GM18502 (cell line): ENCODE measurements around the gene ANKRD33B.
A peak's percentile ranks its signal among the peaks of the same experiment; 100 is the strongest.
"Not testable (repeated sequence)": the region's sequence is repeated elsewhere in the genome, so short reads cannot be mapped to it uniquely, and the experiment has no call there.

Source experiments
- ATAC-seq: cut with Tn5 transposase; IDR thresholded peaks from one replicate; pipeline ENCODE4 v1.9.1; 2021; ENCODE audit warnings: mild to moderate bottlenecking; ENCODE audit not compliant: unreplicated experiment, poor library complexity

Gene ANKRD33B

GRCh38 chr5:10632110-10632761 is 68.4 kb downstream of the ANKRD33B start:
- peak; percentile 50 for ATAC-seq

GRCh38 chr5:10633271-10634049 is 69.6 kb downstream of the ANKRD33B start:
- ATAC-seq, result no peak

DNA sequence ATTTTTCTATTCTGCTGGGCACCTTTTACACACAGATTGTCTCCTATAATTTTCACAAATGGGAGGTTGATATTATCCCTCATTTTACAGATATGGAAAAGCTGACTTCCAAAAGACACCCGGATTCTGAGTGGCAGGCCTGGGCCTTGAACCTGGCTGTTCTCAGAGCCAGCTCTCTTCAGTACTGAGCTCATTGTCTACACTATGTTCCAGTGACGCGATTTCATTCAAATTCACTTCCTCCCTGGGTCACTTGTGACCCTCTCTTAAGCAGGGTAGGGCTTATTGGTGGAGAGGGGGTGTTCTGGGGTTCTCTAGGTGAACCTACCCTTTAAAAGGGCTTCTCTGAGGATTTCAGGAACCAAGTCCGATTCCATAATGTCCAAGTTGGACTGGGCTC is 70.2 kb downstream of the ANKRD33B start:
- ATAC-seq, result no peak

DNA sequence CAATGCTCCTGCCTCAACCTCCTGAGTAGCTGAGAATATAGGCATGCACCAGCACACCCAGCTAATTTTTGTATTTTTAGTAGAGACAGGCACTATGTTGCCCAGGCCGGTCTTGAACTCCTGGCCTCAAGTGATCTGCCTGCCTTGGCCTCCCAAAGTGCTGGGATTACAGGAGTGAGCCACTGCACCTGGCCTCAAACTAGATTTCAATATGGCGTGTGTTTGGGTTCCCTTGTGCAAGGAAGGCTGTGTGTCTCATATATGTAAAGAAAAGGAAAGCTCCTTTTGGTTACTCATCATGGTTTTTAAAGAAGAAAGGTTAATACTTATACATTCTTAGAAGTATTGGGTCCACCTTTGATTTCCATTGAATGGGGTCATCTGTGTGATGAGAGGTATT is 70.7 kb downstream of the ANKRD33B start:
- no peak for ATAC-seq

GRCh38 chr5:10635257-10635866 is 71.5 kb downstream of the ANKRD33B start:
- ATAC-seq, result peak; percentile 66

GRCh38 chr5:10635867-10636350 is 72.0 kb downstream of the ANKRD33B start:
- ATAC-seq, result peak; percentile 10

DNA sequence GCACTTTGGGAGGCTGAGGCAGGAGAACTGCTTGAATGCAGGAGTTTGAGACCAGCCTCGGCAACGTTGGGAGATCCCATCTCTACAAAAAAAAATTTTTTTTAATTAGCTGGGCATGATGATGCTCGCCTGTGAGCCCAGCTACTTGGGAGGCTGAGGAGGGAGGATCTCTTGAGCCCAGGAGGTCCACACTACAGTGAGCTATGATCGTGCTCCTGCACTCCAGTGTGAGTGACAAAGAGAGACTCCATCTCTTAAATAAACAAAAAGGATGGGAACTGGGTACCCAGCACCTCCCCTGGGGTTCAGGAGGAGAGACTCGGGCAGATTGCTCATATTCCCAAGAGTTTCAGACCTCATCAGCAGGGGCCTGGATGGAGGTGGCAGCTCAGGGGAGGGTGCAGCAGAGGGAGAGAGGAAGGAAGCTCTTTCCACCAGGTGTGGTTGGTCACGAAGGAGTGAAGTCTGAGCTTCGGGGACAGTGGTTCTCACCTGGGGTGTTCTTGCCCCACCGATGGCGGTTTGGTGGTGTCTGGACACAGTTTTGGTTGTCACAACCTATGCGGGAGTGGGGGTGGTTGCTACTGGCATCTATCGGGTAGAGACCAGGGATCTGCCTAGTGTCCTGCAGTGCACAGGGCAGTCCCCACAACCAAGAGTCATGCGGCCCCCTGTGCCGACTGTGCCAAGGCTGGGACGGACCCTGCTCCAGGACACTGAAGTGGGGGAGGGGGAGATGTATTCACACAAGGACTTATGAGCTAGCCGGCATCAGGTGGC is 72.7 kb downstream of the ANKRD33B start:
- ATAC-seq, result no peak

- no peak for ATAC-seq
These were observed 74.1 kb downstream of the ANKRD33B start for GRCh38 chr5:10637944-10638343.

GRCh38 chr5:10638723-10639122 is 74.9 kb downstream of the ANKRD33B start:
- ATAC-seq, result not testable (repeated sequence)

- no peak for ATAC-seq
These were observed 76.0 kb downstream of the ANKRD33B start for GRCh38 chr5:10639846-10640368.

- no peak for ATAC-seq
These were observed 78.5 kb downstream of the ANKRD33B start for GRCh38 chr5:10642367-10642766.

DNA sequence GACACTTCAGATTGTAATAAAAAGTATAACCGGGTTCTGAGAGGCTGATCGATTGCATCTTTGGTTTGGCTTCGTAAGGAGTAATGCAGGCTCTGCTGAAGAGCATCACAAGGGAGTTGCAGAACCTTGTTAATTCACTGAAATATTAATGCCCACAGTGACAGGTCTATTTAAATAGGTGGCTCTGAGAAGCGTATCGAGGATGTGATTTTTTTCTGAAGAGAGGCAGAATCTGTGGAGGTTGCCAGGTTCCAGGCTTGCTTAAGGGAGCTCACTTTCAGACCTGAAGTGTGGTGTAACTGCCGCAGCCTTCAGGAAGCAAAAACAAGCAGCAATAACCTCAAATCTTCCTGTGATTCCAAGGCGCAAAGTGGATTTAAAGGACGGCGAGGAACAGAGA is 80.3 kb downstream of the ANKRD33B start:
- no peak for ATAC-seq

GRCh38 chr5:10645146-10645545 is 81.3 kb downstream of the ANKRD33B start:
- ATAC-seq, result peak; percentile 57

DNA sequence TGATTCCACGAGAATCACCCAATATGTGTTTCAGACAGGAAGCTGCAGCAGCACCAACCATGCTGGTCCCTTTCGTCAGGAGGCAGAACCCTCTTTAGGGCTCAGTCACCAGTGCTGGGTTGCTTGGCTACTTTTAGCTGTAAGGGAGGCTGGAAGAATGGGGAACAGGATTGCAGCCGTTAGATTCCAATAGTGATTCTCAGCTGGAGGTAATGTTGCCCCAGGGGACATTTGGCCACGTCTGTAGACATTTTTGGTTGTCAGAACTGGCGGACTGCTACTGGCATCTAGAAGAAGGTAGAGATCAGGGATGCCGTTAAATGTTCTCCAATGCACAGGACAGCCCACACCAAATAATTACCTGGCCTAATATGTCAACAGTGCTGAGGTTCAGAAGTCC is 81.8 kb downstream of the ANKRD33B start:
- peak; percentile 16 for ATAC-seq

GRCh38 chr5:10647640-10648039 is 83.8 kb downstream of the ANKRD33B start:
- ATAC-seq, result no peak

DNA sequence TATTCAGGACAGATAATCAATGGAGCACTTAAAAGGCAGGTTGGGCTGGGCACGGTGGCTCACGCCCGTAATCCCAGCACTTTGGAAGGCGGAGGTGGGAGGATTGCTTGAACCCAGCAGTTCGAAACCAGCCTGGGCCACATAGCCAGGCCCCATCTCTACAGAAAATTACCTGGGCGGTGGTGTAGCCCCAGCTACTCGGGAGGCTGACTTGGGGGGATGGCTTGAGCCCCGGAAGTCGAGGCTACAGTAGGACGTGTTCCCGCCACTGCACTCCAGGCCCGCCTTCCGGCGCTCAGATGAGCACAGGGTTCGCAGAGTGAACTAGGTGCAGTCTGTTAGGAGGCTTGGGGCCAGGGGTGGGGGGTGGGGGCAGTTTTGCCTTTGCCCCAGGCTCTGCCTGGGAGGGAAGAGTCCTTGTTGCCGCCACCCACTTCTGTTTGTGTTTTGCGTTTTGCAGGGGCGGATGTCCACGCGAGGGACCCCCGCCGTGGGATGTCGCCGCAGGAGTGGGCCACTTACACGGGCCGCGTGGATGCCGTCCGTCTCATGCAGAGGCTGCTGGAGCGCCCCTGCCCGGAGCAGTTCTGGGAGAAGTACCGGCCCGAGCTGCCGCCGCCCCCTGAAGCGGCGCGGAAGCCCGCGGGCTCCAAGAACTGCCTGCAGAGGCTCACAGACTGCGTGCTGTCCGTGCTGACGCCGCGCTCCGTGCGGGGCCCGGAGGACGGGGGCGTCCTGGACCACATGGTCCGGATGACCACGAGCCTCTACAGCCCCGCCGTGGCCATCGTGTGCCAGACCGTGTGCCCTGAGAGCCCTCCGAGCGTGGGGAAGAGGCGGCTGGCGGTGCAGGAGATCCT is 85.2 kb downstream of the ANKRD33B start:
- ATAC-seq, result no peak

DNA sequence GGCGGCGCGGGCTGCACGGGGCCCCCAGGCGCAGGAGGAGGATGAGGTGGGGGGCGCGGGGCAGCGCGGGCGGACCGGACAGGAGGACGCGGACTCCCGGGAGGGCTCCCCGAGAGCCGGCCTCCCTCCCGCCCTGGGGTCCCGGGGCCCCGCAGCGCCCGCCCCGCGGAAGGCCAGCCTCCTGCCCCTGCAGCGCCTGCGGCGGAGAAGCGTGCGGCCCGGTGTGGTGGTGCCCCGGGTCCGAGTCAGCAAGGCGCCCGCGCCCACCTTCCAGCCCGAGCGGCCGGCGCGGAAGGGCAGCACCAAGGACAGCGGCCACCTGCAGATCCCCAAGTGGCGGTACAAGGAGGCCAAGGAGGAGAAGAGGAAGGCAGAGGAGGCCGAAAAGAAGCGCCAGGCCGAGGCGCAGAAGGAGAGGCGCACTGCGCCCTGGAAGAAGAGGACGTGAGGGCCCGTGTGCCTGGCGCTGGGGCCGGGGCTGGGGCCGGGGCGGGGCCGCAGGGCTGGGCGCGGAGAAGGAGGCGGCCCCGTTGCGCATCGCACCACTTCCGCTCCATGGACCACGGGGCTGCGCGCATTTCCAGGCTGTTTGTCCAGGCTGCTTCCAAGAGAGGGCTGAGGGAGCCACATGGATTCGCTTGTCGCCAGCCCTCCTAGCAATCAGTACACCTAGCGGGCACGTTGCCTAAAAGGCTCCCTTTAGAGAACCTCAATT is 86.0 kb downstream of the ANKRD33B start:
- ATAC-seq, result no peak

- no peak for ATAC-seq
These were observed 88.3 kb downstream of the ANKRD33B start for GRCh38 chr5:10652151-10652550.

- no peak for ATAC-seq
These were observed 88.7 kb downstream of the ANKRD33B start for GRCh38 chr5:10652606-10653005.
